Esophagus squamous epithelium (tissue), 4 donors: ENCODE data around the gene ARPC1A.

ENCODE experiments used
- POLR2A ChIP-seq, 4 donors: fragments of 450-650 bp; IDR thresholded peaks; one replicate each; pipeline ENCODE4 v1.6.1; 2017; ENCODE audit warnings: antibody characterized with exemption in 4 of 4, mild to moderate bottlenecking in 4 of 4, moderate library complexity in 3 of 4
- TF ChIP-seq, protein P1 (sequence below), 6 experiments: fragments of 450-650 bp in 4 of 6; fragments of 200-600 bp in 2 of 6; sonication (generic) in 2 of 6; IDR thresholded peaks; one replicate each; pipeline ENCODE4 v1.5.1; 2016 to 2019; ENCODE audit warnings: antibody characterized with exemption in 6 of 6, mild to moderate bottlenecking in 4 of 6, moderate library complexity in 4 of 6

DNA sequence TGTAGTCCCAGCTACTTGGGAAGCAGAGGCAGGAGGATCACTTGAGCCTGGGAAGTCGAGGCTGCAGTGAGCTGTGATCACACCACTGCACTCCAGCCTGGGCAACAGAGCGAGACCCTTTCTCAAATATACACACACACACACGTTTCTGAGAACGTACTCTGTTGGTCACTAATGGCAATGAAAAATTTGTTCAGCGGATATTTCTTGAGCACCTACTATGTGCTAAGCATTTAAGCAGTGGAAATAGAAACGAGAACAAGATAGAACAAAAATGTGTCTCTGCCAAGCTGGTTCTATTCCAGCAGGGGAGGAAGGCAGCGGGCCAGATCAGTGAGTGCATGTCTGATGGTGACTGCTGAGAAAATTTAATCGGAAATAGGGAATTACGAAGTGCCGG, 57.5 kb downstream of the ARPC1A start:
- no peak for TF ChIP-seq POLR2A (IDR thresholded peaks at IDR 0.05)
- TF ChIP-seq, protein P1, sequence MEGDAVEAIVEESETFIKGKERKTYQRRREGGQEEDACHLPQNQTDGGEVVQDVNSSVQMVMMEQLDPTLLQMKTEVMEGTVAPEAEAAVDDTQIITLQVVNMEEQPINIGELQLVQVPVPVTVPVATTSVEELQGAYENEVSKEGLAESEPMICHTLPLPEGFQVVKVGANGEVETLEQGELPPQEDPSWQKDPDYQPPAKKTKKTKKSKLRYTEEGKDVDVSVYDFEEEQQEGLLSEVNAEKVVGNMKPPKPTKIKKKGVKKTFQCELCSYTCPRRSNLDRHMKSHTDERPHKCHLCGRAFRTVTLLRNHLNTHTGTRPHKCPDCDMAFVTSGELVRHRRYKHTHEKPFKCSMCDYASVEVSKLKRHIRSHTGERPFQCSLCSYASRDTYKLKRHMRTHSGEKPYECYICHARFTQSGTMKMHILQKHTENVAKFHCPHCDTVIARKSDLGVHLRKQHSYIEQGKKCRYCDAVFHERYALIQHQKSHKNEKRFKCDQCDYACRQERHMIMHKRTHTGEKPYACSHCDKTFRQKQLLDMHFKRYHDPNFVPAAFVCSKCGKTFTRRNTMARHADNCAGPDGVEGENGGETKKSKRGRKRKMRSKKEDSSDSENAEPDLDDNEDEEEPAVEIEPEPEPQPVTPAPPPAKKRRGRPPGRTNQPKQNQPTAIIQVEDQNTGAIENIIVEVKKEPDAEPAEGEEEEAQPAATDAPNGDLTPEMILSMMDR (IDR thresholded peaks at IDR 0.05), result no peak
